ENCODE data around the gene KEL. TPM values are rescaled to one million over a fixed set of nuclear protein-coding genes. Genes with fewer than 3 reads are reported as not detected.
"Not testable (repeated sequence)": the region's sequence is repeated elsewhere in the genome, so short reads cannot be mapped to it uniquely, and the experiment has no call there.

The KEL gene
- 3.9 TPM in 1 of 2 replicates, not detected in the other for total RNA-seq (2014; rRNA removed; shearing (Covaris generic))

GRCh38 chr7:142961973-142962926 is at the start of gene KEL:
Gene KEL, minus strand, starts transcription at chr7:142962363. Its CDS starts 157 bp downstream, at chr7:142962206.
- DNase-seq (ENCODE audit: low read depth) = no peak

GRCh38 chr7:143008007-143008901 is 46.1 kb upstream of the KEL start:
- peak; percentile 59 for DNase-seq (ENCODE audit: low read depth)

GRCh38 chr7:143005632-143006260 is 43.6 kb upstream of the KEL start:
- no peak for DNase-seq (ENCODE audit: low read depth)

- DNase-seq (ENCODE audit: low read depth) = peak; percentile 34
These were observed 41.4 kb upstream of the KEL start for GRCh38 chr7:143003393-143004051.

- DNase-seq (ENCODE audit: low read depth) = no peak
These were observed 40.7 kb upstream of the KEL start for GRCh38 chr7:143002898-143003297.

- no peak for DNase-seq (ENCODE audit: low read depth)
These were observed 39.9 kb upstream of the KEL start for GRCh38 chr7:143002106-143002505.

GRCh38 chr7:143000648-143001047 is 38.5 kb upstream of the KEL start:
- no peak for DNase-seq (ENCODE audit: low read depth)

- no peak for DNase-seq (ENCODE audit: low read depth)
These were observed 37.6 kb upstream of the KEL start for GRCh38 chr7:142999793-143000192.

- DNase-seq (ENCODE audit: low read depth) = no peak
These were observed 36.8 kb upstream of the KEL start for GRCh38 chr7:142998966-142999365.

GRCh38 chr7:142997456-142997989 is 35.4 kb upstream of the KEL start:
- no peak for DNase-seq (ENCODE audit: low read depth)

GRCh38 chr7:142992427-142992826 is 30.3 kb upstream of the KEL start:
- no peak for DNase-seq (ENCODE audit: low read depth)

- no peak for DNase-seq (ENCODE audit: low read depth)
These were observed 22.1 kb upstream of the KEL start for GRCh38 chr7:142984297-142984696.

- DNase-seq (ENCODE audit: low read depth) = no peak
These were observed 21.7 kb upstream of the KEL start for GRCh38 chr7:142983825-142984224.

GRCh38 chr7:142978402-142978801 is 16.2 kb upstream of the KEL start:
- not testable (repeated sequence) for DNase-seq (ENCODE audit: low read depth)

GRCh38 chr7:142974626-142975025 is 12.5 kb upstream of the KEL start:
- DNase-seq (ENCODE audit: low read depth) = no peak

- DNase-seq (ENCODE audit: low read depth) = no peak
These were observed 7.0 kb upstream of the KEL start for GRCh38 chr7:142969183-142969582.

GRCh38 chr7:142968229-142968628 is 6.1 kb upstream of the KEL start:
- DNase-seq (ENCODE audit: low read depth) = no peak

GRCh38 chr7:142964502-142965246 is 2.5 kb upstream of the KEL start:
- no peak for DNase-seq (ENCODE audit: low read depth)

- DNase-seq (ENCODE audit: low read depth) = no peak
These were observed 1.8 kb upstream of the KEL start for GRCh38 chr7:142963993-142964392.

- no peak for DNase-seq (ENCODE audit: low read depth)
These were observed 828 bp upstream of the KEL start for GRCh38 chr7:142962991-142963390.
